Thyroid gland (tissue), 4 donors: ENCODE measurements around the gene ATP1A4. TPM values are rescaled to one million over a fixed set of nuclear protein-coding genes. Genes with fewer than 3 reads are reported as not detected.

Experiments
- DNase-seq, 2 donors: peaks; one replicate each; pipeline ENCODE4 v3.0.0-alpha.2; 2019
- H3K27ac ChIP-seq, 3 donors: fragments of 200-600 bp; sonication (generic); 1 replicate in 2 of 3; 2 replicates in 1 of 3; pipeline ENCODE4 v1.5.1; 2016 to 2019; ENCODE audit warnings: mild to moderate bottlenecking in 1 of 3, moderate library complexity in 1 of 3
- H3K27me3 ChIP-seq: fragments of 200-600 bp; sonication (generic); one replicate; pipeline ENCODE4 v1.5.1; 2019
- H3K36me3 ChIP-seq, 2 donors: fragments of 200-600 bp; sonication (generic); one replicate each; pipeline ENCODE4 v1.5.1; 2016 to 2019
- H3K4me1 ChIP-seq, 2 donors: fragments of 200-600 bp; sonication (generic); one replicate each; pipeline ENCODE4 v1.5.1; 2017 to 2019
- H3K4me3 ChIP-seq, 3 donors: fragments of 200-600 bp; sonication (generic); replicated peaks in 1 of 3; 1 replicate in 2 of 3; 2 replicates in 1 of 3; pipeline ENCODE4 v1.5.1; 2016; ENCODE audit warnings: mild to moderate bottlenecking in 1 of 3
- H3K9me3 ChIP-seq: fragments of 200-600 bp; sonication (generic); one replicate; pipeline ENCODE4 v1.5.1; 2017
- POLR2A ChIP-seq, 2 donors: fragments of 450-650 bp; IDR thresholded peaks; one replicate each; pipeline ENCODE4 v1.6.1; 2017; ENCODE audit warnings: antibody characterized with exemption in 2 of 2, mild to moderate bottlenecking in 2 of 2, moderate library complexity in 1 of 2
- WGBS, 2 donors: methylation state at CpG; one replicate each; pipeline ENCODE4 v1.1.5; 2017; 5-methylcytosine and 5-hydroxymethylcytosine counted together
- intact Hi-C: fragments of 100-400 bp; cut with DNase I; formaldehyde crosslinking; loops from one replicate; pipeline ENCODE4 v1.15.1; 2023
- total RNA-seq, 4 donors: library from RNA; depleted of rRNA; stranded (reverse); fragments of >200 nt; gene quantifications; one replicate each; pipeline ENCODE4 v1.2.3, GENCODE V29; 2016
- TF ChIP-seq, protein P1 (sequence below), 6 experiments: fragments of 200-600 bp in 3 of 6; fragments of 450-650 bp in 3 of 6; sonication (generic) in 3 of 6; IDR thresholded peaks; one replicate each; pipeline ENCODE4 v1.5.1; 2016 to 2019; ENCODE audit warnings: antibody characterized with exemption in 6 of 6, mild to moderate bottlenecking in 2 of 6, inconsistent platforms in 1 of 6, moderate library complexity in 1 of 6

The ATP1A4 gene
- total RNA-seq, 4 donors from 2014 or later, result not detected

DNA sequence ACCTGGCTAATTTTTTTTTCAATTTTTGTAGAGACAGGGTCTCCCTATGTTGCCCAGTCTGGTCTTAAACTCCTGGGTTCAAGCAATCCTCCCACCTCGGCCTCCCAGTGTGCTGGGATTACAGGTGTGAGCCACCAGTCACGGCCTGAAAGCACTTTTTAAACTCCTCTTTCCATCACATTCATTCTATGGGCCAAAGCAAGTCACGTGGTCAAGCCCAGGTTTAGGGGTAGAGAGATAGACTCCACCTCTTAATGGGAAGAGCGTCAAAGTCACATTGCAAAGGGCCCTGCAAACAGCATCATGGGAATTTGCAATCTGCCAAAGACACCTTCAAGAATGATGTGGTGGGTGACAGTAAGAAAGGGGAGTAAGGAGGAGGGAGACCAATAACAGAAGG, 7.1 kb downstream of the ATP1A4 start:
- intact Hi-C loops, result no loop called here
- Histone ChIP-seq H3K4me1 (peaks cover 13 to 33% of the 10 kb centered on the region in 2 donors), H3K27ac (peak overlapping the region in 1 of 3 donors; percentile 75), H3K27me3 (no peaks in the 10 kb centered on the region), H3K4me3 (no peak overlapping the region), H3K36me3 (no peaks in the 10 kb centered on the region), H3K9me3 (no peaks in the 10 kb centered on the region)
- DNase-seq, result no peak
- TF ChIP-seq, protein P1, sequence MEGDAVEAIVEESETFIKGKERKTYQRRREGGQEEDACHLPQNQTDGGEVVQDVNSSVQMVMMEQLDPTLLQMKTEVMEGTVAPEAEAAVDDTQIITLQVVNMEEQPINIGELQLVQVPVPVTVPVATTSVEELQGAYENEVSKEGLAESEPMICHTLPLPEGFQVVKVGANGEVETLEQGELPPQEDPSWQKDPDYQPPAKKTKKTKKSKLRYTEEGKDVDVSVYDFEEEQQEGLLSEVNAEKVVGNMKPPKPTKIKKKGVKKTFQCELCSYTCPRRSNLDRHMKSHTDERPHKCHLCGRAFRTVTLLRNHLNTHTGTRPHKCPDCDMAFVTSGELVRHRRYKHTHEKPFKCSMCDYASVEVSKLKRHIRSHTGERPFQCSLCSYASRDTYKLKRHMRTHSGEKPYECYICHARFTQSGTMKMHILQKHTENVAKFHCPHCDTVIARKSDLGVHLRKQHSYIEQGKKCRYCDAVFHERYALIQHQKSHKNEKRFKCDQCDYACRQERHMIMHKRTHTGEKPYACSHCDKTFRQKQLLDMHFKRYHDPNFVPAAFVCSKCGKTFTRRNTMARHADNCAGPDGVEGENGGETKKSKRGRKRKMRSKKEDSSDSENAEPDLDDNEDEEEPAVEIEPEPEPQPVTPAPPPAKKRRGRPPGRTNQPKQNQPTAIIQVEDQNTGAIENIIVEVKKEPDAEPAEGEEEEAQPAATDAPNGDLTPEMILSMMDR (IDR thresholded peaks at IDR 0.05), result no peak
- TF ChIP-seq POLR2A (IDR thresholded peaks at IDR 0.05), result no peak
- WGBS, 2 donors, result 84 to 88% methylated on average over 4 of the region's 4 CpGs

DNA sequence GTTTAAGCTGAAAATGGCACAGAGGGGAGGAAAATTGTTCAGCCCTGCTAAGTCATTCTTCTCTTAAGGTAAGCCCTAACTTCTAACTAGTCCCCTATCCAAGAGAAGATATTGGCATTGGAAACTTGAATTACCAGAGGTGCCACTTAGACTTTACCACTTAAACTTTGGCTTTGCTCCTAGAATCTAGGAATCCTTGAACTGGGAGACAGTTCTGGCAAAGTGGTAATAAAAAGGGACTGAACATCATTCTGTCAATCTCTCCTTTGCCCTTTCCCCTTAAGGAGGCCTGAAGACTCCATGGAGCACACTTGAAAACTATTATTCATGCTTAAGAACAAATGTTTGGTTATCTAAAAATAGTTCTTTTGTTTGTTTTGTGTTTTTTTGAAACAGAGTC, 8.4 kb downstream of the ATP1A4 start:
- no peaks in the 10 kb centered on the region for H3K36me3 ChIP-seq
- H3K27ac ChIP-seq, result peak overlapping the region; percentile 70 to 75 (median 71)
- H3K4me1 ChIP-seq, result peaks cover 15 to 38% of the 10 kb centered on the region in 2 donors
- no peak for DNase-seq
- no peak overlapping the region for H3K4me3 ChIP-seq
- TF ChIP-seq POLR2A (IDR thresholded peaks at IDR 0.05), result no peak
- TF ChIP-seq, protein P1 (IDR thresholded peaks at IDR 0.05), result no peak
- intact Hi-C loops, result no loop called here
- no peaks in the 10 kb centered on the region for H3K27me3 ChIP-seq
- no peaks in the 10 kb centered on the region for H3K9me3 ChIP-seq

DNA sequence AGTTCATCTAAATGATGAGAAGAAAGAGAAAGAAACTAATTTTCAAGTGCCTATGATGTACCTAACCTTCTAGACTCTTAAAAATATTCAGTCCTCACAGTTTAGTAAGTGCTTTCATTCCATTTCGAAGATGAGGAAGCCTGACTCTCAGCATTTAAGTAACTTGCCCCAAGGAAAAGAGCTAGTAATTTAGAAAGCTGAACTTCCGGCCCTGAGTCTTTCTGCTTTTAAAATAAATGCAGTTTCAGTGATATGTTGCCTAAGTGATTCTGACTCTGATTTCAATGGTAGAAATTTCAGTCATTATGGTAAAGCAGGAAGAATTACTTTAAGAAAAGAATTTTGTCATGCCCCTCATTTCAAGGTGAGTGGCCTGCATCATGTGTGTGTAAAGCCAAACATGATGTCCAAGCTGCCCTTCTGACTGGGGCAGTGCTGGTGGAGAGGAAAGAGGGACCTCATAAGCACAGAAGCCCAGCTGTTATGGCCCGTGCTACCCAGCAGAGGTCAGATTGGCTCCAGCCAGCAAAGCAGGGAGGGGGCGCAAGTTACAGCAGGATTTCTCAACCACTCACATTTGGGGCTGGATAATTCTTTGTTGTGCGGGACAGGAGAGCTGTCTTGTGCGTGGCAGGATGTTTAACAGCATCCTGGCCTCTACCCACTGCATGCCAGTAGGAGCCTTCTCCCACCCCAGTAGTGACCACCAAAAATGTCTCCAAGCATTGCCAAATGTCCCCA, 10.7 kb downstream of the ATP1A4 start:
- 71 to 81% methylated on average over 6 of the region's 6 CpGs for WGBS, 2 donors
- TF ChIP-seq, protein P1 (IDR thresholded peaks at IDR 0.05), result peak in 3 of 6 experiments; percentile 33 to 45 (median 39)
- TF ChIP-seq POLR2A (IDR thresholded peaks at IDR 0.05), result no peak
- Histone ChIP-seq H3K27me3 (no peaks in the 10 kb centered on the region), H3K9me3 (no peaks in the 10 kb centered on the region), H3K4me1 (peaks cover 15 to 38% of the 10 kb centered on the region in 2 donors), H3K4me3 (no peak overlapping the region), H3K27ac (peak overlapping the region; percentile 2 to 63 (median 40)), H3K36me3 (no peaks in the 10 kb centered on the region)
- DNase-seq, result peak; percentile 30 to 45
- intact Hi-C loops, result no loop called here

DNA sequence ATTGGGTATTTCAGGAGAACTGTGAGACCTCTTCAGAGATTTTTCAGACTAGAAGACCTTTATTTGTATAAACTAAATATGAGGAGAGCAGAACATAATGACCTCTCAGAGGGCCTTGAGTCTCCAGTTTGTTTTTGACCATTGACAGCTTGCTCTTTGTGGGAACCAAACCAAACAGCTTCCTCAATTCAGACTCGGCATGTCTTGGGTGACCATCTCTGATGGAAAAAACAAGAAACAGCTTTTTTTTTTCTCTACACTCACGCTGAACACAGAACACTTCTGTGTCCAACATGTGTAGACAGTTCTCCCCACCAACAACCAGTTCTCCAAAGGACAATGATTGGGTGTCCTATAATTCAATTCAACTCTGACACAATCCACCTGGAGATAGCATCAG, 11.5 kb downstream of the ATP1A4 start:
- Histone ChIP-seq H3K27ac (peak overlapping the region; percentile 2 to 63 (median 40)), H3K4me1 (peaks cover 15 to 38% of the 10 kb centered on the region in 2 donors), H3K27me3 (no peaks in the 10 kb centered on the region), H3K36me3 (no peaks in the 10 kb centered on the region), H3K9me3 (no peaks in the 10 kb centered on the region), H3K4me3 (no peak overlapping the region)
- no peak for DNase-seq
- no peak for TF ChIP-seq POLR2A (IDR thresholded peaks at IDR 0.05)
- TF ChIP-seq, protein P1 (IDR thresholded peaks at IDR 0.05), result no peak
- 37 to 41% methylated on average over 2 of the region's 2 CpGs for WGBS, 2 donors
- intact Hi-C loops, result no loop called here

DNA sequence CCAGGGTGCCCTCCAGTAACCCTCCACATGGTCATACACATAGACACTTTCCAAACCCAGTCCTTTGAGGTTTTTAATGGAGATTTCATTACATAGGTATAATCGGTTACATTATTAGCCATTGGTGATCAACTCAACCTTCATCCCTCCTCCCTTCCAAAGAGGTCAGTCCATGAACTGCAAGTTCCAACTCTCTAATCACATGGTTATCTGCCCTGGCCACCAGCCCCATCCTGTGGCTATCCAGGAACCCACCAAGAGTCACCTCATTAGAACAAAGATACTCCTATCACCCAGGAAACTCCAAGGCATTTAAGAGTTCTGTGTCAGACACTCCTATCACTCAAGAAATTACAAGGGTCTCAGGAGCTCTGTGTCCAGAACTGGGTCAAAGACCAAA, 12.2 kb downstream of the ATP1A4 start:
- no peaks in the 10 kb centered on the region for H3K27me3 ChIP-seq
- peaks cover 15 to 38% of the 10 kb centered on the region in 2 donors for H3K4me1 ChIP-seq
- TF ChIP-seq POLR2A (IDR thresholded peaks at IDR 0.05), result no peak
- TF ChIP-seq, protein P1 (IDR thresholded peaks at IDR 0.05), result no peak
- intact Hi-C loops, result no loop called here
- H3K27ac ChIP-seq, result peak overlapping the region in 1 of 3 donors; percentile 63
- DNase-seq, result no peak
- H3K4me3 ChIP-seq, result no peak overlapping the region
- 94 to 95% methylated on average over 1 of the region's 1 CpG for WGBS, 2 donors
- no peaks in the 10 kb centered on the region for H3K36me3 ChIP-seq
- no peaks in the 10 kb centered on the region for H3K9me3 ChIP-seq
